Measurements from ENCODE around the gene DCANP1.

DNA sequence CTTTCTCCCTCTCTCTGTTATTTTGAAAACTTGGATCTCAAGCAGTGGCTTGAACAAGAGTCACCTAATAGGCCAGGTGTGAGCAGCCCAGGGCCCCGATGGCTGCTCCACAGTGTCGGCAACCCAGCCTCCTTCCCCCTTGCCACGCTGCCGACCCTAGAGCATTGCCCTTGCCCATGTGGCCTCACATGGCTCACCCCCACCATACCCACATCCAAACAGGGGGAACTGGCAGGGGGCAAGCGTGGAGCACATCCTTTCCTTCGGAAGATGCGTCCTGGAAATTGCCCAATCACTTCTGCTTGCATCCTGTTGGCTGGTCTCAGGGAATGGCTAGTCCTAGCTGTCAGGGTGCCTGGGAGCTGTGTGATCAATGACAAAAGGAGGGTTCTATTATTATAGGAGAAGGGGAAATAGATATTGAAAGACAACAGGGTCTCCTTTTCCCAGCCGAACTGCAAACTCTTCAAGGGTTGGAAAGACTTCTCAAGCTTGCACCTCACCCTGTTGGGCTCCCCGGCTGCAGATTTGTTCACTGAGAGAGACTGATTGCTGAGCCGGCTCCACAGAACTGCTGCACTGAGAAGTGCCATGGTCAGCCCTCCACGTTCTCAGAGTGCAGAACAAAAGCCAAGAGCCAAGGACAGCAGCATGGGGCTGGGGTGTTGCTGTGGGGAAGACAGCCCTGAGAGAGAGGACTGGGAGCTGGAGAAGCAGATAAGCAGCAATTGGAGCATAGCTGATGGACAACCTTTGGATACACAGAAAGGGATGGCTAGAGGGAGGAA lies 13.3 kb upstream of the DCANP1 start:
- no peak for TF ChIP-seq CTCF (conservative IDR thresholded peaks at IDR 0.05)
- TF ChIP-seq ZFX (IDR thresholded peaks at IDR 0.05), result no peak

Measured in C4-2B (cell line).